ENCODE results near the gene MAN1C1.

The MAN1C1 gene

DNA sequence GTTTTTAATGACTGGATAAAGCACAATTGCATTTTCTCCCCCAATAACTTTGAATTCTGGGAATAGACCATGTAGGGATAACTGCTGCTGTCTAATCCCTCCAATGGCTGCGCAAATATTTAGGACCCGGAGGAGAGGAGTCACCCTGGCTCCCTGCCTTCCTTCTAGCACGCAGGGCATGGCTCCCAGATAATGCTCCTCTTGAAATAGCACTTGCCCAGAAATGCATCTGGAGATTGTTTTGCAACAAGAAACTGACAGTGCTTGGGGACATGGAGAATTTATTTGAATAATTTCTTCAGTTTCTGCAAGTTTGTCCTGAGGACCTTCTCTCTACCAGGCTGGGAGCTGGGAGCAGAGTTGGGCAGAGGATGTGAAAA lies 83.5 kb downstream of the MAN1C1 start:
- no peak for DNase-seq

DNA sequence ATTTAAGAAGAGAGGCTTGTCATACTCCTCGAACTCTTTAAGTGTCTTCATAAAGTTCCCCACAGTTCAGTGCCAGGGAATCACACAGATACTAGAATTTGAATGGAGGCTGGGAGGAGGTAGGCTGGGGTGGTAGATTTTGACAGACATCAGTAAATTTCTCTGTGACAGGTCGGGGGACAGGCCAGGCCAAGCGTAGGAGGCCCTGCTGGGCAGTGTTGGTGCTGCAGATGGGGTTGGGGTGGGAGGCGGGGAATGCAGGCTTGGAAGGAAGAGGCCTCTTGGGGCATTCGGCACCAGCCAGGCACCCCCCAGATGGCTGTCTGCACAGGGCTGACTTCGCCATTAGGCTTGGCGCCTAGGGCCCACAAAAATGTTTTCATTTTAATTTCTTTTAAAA lies 84.0 kb downstream of the MAN1C1 start:
- no peak for DNase-seq

DNA sequence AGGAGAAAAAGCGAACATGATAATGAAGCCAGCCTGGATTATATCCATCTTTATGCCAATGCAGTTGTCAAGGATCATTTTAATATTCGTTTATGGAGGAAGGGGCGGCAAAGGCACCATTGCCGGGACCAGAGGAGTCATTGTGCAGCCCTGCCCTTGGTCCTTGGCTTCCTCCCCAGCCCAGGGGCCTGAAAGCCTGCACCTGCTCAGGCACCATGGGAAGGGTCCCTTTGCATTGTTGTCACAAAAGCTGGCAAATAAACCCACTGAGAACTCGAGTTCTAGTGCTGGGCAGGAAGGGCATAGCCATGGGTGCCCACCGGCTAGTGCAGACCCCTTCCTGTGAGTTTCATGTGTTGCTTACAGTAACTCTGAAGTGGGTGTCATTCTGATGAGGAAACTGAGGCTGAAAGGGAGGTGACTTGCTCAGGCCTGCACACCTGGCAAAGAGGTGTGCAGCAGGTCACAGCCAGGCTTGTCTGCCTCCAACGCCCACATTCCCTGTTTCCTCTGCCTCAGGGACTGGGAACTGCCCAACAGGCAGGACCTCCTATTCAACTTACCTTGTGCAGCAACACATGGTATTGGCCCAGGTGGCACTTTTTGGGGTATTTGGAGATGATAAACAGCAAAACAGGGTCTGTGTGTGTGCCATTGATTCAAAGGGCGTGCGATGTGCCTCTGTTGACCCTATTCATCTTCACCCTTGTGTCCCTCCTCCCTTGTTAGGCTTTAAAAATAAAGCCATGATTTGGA lies 84.6 kb downstream of the MAN1C1 start:
- no peak for DNase-seq

GRCh38 chr1:25702101-25702775 lies 85.6 kb downstream of the MAN1C1 start:
- DNase-seq: no peak

DNA sequence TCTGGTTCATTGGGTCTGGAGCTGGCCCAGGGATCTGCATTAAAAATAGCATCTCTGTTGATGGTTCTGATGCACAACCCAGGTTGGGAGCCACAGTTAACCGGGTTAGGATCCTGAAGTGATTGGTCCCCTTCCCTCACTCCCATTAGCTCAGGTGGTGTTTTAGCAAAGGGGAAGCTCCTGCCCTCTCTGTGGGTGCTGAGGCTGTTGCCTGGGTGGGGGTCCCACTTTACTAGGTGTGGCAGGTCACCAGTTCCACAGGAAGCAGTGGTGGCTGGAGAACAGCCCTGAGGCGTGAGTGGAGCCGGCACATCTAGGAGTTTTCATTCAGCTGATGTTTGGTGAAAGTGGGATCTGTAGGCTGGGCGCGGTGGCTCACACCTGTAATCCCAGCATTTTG lies 86.5 kb downstream of the MAN1C1 start:
- no peak for DNase-seq

DNA sequence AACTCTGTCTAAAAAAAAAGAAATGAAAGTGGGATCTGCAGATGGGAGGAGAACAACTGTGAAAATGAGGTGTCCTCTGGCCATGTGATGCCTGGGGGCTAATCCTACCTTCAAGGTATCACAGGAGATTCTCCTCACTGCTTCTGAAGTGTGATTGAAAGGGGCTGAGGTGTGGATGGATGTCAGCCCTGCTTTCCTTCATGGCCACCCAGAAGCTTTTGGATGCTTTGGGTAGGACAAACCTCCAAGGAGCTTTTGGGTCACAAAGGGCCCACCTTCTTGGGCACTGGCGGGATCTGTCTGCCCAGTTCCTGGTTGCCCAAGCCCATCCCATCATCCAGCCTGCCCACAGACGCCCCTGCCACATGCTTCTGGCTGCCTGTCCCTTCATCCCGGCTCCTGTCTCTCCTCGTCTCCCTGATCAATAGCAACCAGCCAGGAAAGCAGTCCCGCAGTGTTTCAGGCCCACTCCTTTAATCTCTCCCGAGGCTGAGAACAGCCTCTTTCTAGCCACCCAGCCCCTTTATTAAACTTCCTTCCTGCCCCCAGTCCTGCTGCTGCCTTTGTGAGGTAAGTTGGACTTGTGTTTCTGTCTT lies 87.2 kb downstream of the MAN1C1 start:
- no peak for DNase-seq

DNA sequence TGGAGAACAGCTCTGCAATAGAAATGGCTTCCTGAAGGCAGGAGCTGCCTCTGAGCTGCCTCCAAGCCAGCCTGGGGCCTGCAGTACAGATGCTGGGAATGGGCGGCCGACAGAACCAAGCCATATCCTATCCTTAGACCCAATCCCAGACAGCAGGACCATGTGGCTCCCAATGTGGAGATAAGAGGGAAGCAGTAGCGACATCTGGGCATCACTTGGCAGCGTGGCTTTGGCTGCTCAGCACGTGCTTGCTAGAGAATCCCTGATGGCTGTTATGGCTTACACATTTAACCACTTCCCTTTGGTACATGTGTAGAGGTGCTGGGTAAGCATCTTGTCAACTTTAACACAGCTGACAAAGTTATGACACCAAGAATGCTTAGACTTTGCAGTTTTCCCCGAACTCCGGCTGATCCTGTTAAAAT lies 87.7 kb downstream of the MAN1C1 start:
- DNase-seq: no peak

DNA sequence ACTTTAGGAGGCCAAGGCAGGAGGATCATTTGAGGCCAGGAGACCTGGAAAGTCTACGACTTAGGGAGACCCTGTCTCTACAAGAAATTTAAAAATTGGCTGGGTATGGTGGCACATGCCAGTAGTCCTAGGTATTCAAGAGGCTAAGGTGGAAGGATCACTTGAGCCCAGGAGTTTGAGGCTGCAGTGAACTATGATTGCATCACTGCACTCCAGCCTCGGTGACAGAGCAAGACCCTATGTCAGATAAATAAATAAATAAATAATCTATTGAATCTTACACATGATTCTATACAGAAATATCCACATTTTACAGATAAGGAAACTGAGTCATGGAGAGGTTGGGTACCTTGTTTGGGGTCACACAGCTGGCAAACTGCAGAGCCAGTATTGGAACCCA lies 89.1 kb downstream of the MAN1C1 start:
- no peak for DNase-seq

- no peak for DNase-seq
Observed at GRCh38 chr1:25706146-25707089, 89.8 kb downstream of the MAN1C1 start.

- DNase-seq: no peak
Observed at GRCh38 chr1:25707280-25708016, 90.9 kb downstream of the MAN1C1 start.

GRCh38 chr1:25710583-25711347 lies 94.2 kb downstream of the MAN1C1 start:
- DNase-seq: no peak

DNA sequence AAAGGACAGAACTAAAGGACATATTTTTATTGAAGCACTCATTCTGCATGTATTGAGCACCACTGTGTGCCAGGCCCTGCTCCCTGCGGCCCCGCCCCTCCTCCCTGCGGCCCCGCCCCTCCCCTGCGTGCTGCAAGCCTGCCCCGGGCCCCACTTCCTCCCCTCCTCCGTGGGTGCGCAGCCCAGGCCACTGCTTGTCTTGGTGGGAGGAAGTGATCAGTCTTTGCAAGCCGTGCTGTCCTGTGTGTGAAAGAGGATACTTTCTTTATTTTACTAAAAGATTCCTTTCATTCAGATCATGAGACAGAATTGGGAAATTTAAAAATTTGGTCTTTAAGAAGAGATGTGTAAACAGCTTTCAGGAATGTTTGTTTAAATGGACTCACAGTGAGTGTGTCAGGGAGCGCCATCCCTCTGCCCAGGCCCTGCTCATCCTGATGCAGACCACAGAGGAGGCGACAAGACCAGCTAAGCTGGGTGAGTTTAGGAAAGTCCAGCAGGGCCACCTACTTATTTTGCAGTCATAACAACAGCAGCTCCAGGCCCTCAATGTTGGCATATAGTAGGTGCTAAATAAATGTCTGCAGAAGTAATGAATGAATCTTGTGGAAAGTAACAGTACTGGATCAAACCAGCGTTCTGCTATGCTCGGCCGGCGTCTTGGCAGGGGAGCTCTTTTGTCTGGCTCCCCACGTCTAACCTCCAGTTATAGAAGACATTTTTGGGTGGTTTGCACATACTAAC lies 95.1 kb downstream of the MAN1C1 start:
- DNase-seq: no peak

DNA sequence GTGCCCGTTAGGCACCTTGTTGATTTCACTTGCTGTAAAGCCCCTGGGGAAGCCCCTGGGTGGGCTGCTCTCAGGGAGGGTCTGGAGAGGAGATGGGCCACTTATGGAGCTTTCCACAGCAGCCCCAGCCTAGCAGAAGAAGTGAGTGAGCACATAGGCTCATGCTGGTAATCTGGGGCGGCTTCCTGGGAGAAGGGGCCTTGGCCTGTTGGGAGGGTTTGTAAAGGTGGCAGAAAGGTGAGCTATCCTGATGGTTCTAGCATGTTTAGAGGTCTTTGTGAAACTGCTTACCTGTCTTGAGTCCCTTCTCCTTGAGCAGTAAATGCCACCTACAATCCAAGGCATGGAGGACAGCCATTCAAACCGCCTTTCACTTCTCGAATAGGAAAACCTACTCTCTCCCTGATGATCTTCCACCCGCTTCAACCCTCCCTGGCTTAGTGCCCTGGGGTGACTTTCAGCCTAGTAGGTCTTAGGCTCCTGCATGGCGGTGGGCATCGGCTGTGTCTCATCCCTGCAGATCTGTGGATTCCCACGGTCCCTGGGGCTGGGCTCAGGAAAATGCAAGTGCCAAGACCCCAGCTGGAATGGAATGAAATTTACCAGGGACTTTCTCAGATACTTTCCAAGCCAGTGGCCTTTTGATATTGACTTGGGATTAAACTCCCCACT lies 95.8 kb downstream of the MAN1C1 start:
- DNase-seq: no peak

- DNase-seq: no peak
Observed at GRCh38 chr1:25713961-25714360, 97.4 kb downstream of the MAN1C1 start.

GRCh38 chr1:25714372-25714931 lies 97.9 kb downstream of the MAN1C1 start:
- no peak for DNase-seq

- no peak for DNase-seq
Observed at GRCh38 chr1:25715888-25716287, 99.3 kb downstream of the MAN1C1 start.

GRCh38 chr1:25716320-25716719 lies 99.7 kb downstream of the MAN1C1 start:
- no peak for DNase-seq

DNA sequence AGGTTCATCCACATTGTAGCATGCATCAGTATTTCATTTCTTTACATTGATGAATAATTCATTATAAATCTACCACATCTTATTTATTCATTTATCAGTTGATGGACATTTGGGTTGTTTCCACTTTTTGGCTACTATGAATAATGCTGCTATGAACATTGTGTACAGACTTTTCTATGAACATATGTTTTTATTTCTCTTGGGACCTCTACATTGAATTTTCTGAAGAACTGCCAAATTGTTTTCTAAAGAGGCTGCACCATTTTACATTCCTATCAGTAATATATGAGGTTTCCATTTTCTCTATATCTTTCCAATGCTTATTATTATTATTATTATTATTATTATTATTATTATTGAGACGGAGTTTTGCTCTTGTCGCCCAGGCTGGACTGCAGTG lies 102.1 kb downstream of the MAN1C1 start:
- no peak for DNase-seq

GRCh38 chr1:25720624-25721023 lies 104.0 kb downstream of the MAN1C1 start:
- DNase-seq: no peak

Data from NCI-H2029 treated with DMSO at 0.1 percent for 48 hours (cell line).